H1 (cell line): ENCODE results near the gene MYLK. TPM values are rescaled to one million over a fixed set of nuclear protein-coding genes. Genes with fewer than 3 reads are reported as not detected.

Experiments
- CHD1 ChIP-seq: IDR thresholded peaks from 2 replicates; pipeline ENCODE4 v1.6.1; 2012; ENCODE audit warnings: low read depth, low read length, improper control_type of control experiment
- CHD7 ChIP-seq: fragments of 300-600 bp; sonication (generic); IDR thresholded peaks from 2 replicates; pipeline ENCODE4 v1.7.1; 2012; ENCODE audit warnings: low read length, moderate library complexity, mild to moderate bottlenecking, inconsistent platforms; ENCODE audit not compliant: insufficient replicate concordance
- KDM4A ChIP-seq: IDR thresholded peaks from one replicate; pipeline ENCODE4 v1.7.1; 2012; ENCODE audit warnings: low read depth, mild to moderate bottlenecking, moderate library complexity, low read length, inconsistent platforms; ENCODE audit not compliant: severe bottlenecking
- SP1 ChIP-seq: IDR thresholded peaks from 2 replicates; pipeline ENCODE4 v1.6.1; 2011; ENCODE audit warnings: low read depth, low read length
- polyA plus RNA-seq, 7 experiments: library from polyadenylated mRNA; depleted of rRNA in 3 of 7; stranded (reverse) in 5 of 7; unstranded in 2 of 7; fragments of >200 nt in 5 of 7; fragments of 200-250 nt in 2 of 7; gene quantifications; 1 replicate in 5 of 7; 2 replicates in 1 of 7; 4 replicates in 1 of 7; pipeline versions ENCODE4 v1.2.1 to v1.2.3, GENCODE V29; 2011 to 2013; ENCODE audit warnings: missing spikeins in 2 of 7, mixed read lengths in 2 of 7
- total RNA-seq: library from RNA; stranded (reverse); fragmentation: NEBNext Ultra II Directional; extraction: Animal tissue kit (Norgen Biotek cat#: 25700); gene quantifications from 2 replicates; pipeline ENCODE4 v1.2.1, GENCODE V29; 2021

The MYLK gene
- total and polyA plus RNA-seq, 2 of the 8 experiments (the other 6 are each of a cell fraction or from before 2014, with no cell fraction given), result 11.6 to 21.3 TPM

- TF ChIP-seq CHD7, result no peak
- no peak for TF ChIP-seq CHD1
- no peak for TF ChIP-seq KDM4A
- no peak for TF ChIP-seq SP1
- TF ChIP-seq, all 59 proteins: peak for 0
Observed at GRCh38 chr3:123686251-123686650, 197.9 kb downstream of the MYLK start (continued).
